GM19025 (cell line): ENCODE data around the gene CPPED1.
"Not testable (repeated sequence)": the region's sequence is repeated elsewhere in the genome, so short reads cannot be mapped to it uniquely, and the experiment has no call there.

Experiments used
- ATAC-seq: cut with Tn5 transposase; IDR thresholded peaks from one replicate; pipeline ENCODE4 v1.9.1; 2021; ENCODE audit warnings: mild to moderate bottlenecking, low read depth, moderate library complexity; ENCODE audit not compliant: unreplicated experiment

Gene CPPED1, protein sequence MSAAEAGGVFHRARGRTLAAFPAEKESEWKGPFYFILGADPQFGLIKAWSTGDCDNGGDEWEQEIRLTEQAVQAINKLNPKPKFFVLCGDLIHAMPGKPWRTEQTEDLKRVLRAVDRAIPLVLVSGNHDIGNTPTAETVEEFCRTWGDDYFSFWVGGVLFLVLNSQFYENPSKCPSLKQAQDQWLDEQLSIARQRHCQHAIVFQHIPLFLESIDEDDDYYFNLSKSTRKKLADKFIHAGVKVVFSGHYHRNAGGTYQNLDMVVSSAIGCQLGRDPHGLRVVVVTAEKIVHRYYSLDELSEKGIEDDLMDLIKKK

DNA sequence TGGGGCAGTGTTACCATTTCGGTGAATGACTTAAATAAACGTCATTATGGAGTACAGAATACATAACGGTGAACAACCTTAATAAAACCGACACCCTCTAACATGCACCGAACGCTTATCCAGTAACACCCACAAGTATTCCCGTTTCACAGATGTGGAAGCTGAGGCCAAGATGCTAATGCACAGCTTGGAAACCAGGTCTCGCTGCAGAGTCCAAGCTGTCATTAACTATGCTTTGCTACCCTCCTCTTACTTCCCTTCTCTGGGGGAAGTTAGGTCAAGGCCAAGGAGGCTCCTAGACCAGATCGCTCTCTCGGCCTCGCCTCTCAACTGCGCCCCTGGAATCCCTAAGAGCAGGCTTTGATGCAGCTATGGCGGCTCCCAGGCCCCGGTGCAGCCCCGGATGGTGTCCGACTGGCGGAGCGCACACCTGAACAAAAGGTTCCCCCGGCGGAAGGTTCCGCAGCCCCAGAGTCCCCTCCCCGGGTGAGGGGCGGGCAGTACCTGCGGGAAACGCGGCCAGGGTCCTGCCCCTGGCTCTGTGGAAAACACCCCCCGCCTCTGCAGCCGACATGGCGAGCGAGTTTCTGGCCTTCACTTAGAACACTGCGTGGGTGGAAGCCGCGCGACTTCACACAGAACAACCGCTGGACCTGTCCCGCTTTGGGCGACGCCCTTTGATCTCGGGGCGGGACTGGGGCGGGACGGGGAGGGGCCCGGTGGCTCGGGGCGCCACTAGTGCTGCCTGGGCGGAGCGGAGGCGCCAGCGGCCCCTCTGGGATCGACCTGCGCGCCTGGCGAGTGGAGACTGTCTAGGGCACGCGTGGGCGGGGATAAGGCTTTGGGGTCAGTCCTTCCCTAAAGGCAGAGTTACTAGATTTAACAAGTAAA is at the start of gene CPPED1:
TSS of gene CPPED1 (minus strand) at position 685 of the 891 bp plus-strand sequence. CDS start at position 574, 111 bp downstream.
- ATAC-seq, result peak; percentile 79

DNA sequence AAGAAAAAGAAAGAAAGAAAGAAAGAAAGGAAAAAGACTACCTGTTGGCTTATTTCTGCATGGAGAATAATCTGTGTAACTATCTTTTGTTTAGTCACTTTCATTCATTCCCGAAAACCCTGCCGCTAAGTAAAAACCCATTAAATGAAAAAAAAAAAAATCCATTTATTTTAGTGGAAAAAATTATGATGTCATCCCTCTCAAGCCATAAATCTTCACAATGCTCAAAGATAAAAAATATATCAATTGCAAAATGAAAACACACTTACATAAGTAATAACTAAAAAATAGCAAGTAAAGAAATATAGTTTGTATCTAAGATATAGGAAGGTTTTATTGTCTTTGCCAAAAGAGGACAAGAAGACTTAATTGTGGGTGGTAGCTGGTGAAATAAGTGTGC is 46.5 kb upstream of the CPPED1 start:
- no peak for ATAC-seq

DNA sequence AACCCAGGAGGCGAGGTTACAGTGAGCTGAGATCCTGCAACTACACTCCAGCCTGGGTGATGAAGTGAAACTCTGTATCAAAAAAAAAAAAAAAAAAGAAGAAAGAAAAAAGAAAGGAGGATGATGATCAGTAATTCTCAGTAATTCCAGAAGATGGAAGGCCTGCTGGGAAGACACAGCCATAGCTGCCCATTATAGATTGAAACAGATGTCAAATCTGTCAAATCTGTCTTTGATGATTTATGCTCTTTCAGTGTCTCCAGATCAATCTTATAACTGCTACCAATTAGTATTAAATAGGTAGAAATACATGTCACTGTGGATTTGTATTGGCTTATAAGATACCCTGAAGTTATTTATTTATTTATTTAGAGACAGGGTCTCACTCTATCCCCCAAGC is 42.9 kb upstream of the CPPED1 start:
- no peak for ATAC-seq

DNA sequence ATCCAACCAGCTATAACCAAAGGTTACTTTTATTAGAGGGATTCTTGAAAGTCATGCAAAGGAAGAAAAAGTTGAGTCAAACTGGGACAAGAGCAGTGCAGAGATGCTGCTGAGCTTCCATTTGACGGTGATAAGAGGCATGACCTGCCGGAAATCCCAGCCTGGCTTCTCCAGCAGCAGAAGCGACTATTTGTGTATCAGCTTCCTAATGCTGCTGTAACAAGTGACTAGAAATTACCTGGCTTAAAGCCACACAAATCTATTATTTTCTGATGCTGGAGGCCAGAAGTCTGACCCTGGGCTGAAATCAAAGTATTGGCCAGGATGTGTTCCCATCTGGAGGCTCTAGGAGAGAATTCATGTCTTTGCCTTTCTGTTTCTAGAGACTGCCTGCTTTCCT is 41.6 kb upstream of the CPPED1 start:
- no peak for ATAC-seq

DNA sequence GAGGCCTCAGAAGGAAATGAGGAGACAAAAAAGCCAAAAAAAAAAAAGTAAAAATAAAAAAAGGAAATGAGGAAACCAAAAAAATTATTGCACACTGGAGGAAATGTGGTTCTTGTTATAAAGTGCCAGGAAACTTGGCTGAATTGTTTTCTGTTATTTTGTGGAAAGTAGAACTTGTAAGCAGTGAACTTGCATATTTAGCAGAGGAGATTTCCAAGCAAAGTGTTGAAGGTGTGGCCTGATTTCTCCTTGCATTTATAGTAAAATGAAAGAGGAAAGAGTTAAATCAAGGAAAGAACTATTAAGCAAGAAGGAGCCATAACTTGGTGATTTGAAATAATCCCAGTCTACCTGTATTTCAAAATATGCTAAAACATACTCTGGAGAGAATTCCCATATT is 34.1 kb upstream of the CPPED1 start:
- no peak for ATAC-seq

DNA sequence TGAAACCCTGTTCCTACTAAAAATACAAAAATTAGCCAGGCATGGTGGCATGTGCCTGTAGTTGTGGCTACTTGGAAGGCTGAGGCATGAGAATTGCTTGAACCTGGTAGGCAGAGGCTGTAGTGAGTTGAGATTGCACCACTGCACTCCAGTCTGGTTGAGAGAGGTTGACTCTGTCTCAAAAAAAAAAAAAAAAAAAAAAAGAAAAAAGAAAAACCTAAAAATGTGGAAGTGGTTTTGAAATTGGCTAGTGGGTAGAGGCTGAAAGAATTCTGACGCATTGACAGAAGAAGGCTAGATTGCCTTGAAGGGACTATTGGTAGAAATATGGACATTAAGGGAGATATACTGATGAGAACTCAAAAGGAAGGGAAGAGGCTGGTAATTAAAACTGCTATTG is 33.6 kb upstream of the CPPED1 start:
- ATAC-seq, result no peak

DNA sequence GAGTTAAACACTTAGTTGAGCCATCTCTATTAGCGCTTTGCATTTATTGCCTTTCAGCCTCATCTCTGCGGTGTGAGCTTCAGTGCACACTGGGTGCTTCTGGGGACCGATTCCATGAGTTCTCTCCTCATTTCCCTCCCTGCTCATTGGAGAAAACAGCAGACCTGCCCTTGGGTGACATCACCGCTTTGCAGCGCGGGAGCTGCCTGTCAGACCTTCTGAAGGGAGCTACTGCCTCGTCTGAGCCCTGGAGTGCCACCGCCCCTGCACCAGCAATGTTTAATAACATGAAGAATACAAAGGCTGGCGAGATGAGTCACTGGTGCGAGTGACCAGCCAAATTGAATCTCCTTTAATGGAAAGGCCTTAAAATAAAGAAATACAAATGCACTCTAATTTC is 30.2 kb upstream of the CPPED1 start:
- no peak for ATAC-seq

DNA sequence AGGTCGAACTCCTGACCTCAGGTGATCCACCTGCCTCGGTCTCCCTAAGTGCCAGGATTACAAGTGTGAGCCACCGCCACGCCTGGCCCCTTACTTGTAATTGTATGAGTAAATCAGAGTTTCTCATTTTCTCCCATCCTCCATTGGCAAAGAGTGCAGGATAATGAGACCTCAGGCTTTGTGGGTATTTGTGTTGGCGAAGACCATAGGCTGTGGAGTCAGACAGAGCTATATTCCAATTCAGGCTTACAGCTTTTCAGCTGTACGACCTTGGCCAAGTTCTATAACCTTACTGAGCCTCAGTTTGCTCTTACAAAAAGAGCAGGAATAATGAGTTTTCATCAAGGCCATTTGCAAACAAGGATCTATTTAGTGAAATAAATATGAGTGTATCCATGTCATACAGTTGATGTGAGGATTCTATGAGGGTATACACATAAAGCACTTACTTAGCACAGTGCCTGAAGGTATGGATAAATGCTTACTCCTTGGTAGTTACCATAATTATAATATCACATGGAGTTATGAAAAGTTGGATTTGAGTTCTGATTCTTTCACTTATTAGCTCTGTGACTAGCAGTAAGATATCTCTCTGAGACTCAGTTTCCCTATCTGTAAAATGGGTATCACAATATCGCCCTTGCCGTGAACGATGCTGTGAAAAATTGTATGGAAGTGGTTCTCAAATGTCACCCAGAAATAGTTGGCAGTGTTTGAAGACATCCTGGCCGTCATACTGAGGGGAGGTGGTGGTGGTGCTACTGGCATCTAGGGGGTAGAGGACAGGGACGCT is 25.6 kb upstream of the CPPED1 start:
- no peak for ATAC-seq

DNA sequence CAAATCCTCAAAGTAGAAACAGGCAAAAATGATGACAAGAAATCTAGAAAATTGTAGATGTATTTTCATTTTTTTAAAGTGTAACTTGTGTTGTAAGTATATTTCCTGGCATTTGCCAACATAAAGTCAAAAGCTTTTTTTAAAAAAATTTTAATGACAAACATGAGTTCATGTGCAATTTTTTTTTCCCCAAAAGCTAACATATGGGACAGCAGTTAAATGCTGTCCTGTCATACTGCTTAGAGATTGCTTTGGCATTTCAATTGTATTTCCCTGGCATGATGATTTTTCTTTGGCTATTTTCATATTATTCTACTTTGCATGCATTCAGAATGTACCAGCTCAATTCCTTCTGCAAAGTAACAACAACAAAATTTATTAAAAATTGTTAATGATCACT is 24.5 kb upstream of the CPPED1 start:
- no peak for ATAC-seq

DNA sequence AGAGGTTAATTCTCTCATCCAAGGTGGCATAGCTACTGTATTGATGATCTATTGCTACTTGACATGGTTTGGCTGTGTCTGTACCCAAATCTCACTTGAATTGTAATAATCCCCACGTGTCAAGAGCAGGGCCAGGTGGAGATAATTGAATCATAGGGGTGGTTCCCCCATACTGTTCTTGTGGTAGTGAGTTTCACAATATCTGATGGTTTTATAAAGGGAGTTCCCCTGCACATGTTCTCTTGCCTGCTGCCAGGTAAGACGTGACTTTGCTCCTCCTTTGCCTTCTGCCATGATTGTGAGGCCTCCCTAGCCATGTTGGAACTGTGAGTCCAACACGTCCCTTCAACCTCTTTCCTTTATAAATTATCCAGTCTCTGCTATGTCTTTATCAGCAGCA is 22.9 kb upstream of the CPPED1 start:
- ATAC-seq, result no peak

DNA sequence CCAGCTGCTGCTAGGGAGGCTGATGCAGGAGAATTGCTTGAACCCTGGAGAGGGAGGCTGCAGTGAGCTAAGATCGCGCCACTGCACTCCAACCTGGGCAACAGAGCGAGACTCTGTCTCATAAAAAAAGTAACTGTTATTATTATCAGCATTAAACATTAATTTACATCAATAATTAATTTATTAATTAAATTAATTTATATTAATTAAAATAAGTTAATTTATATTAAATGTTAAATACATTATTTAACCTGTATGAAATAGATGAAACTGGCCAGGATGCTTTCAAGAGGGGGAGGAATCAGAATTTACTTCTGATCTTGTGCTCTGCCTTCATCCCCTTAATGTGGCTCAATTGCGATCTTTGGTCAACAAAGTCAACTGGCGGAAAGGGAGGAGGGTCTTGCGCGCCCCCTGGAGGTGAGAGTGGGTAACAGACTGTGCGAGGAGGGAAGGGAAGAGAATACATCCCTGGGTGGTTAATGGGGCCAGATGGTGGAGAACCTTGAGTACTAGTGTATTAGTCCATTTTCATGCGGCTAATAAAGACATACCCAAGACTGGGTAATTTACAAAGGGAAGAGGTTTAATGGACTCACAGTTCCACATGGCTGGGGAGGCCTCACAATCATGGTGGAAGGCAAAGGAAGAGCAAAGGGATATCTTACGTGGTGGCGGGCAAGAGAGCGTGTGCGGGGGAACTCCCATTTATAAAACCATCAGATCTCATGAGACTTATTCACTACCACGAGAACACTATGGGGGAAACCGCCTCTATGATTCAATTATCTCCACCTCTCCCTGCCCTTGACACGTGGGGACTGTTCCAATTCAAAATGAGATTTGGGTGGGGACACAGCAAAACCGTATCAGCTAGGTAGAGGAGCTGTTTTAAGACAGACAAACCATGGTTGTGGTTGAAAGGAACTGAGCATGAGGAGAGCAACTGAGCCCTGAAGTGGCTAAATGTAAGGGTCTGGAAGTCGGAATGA is 15.7 kb upstream of the CPPED1 start:
- no peak for ATAC-seq

DNA sequence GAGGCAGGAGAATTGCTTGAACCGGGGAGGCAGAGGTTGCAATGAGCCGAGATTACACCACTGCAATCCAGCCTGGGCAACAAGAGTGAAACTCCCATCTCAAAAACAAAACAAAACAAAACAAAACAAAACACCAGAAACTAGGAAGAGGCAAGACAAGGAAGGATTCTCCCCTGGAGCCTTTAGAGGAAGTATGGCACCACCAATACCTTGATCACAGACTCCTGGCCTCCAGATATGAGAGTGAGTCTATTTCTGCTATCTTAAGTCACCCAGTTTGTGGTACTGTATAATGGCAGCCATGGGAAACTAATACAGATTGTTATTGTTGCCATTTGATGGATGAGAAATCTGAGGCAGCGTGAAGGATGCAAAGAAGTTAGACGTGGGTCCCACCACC is 14.6 kb upstream of the CPPED1 start:
- ATAC-seq, result no peak

DNA sequence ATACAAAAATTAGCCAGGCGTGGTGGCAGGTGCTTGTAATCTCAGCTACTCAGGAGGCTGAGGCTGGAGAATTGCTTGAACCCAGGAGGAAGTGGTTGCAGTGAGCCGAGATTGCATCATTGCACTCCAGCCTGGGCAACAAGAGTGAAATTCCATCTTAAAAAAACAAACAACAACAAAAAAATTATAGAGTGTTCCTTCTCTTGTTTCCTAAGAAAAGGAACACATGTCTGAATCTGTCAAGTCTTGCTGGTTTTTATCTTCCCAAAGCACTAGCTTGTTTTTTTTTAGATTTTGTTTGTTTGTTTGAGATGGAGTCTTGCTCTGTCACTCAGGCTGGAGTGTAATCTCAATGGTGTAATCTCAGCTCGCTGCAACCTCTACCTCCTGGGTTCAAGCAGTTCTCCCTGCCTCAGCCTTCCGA is 13.1 kb upstream of the CPPED1 start:
- not testable (repeated sequence) for ATAC-seq

DNA sequence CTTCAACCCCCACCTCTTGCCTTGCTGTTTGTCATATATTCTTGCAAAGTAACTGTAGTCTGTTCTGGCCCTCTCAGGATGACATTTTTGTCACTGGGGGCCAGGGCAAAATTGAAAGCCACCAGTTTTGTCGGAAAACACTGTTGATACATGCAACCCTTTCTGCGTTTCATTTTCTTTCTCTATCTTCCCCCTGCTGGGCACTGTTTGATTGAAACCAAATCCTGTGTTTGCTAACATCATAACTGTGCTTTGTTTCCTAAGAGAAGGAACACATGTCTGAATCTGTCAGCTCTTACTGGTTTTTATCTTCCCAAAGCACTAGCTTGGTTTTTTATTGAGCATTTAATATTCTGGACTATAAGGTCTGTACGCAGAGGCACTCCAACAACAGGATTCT is 11.7 kb upstream of the CPPED1 start:
- ATAC-seq, result no peak

DNA sequence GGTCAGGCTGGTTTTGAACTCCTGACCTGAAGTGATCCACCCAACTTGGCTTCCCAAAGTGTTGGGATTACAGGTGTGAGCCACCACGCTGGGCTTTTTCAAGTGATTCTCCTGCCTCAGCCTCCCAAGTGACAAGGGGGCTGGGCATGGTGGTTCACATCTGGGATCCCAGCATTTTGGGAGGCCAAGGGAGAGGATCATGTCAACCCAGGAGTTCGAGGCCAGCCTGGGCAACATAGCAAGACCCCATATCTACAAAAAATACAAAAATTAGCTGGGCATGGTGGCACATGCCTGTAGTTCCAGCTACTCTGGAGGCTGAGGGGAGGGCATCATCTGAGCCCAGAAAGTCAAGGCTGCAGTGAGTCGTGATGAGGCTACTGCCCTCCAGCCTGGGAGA is 10.0 kb upstream of the CPPED1 start:
- ATAC-seq, result not testable (repeated sequence)

DNA sequence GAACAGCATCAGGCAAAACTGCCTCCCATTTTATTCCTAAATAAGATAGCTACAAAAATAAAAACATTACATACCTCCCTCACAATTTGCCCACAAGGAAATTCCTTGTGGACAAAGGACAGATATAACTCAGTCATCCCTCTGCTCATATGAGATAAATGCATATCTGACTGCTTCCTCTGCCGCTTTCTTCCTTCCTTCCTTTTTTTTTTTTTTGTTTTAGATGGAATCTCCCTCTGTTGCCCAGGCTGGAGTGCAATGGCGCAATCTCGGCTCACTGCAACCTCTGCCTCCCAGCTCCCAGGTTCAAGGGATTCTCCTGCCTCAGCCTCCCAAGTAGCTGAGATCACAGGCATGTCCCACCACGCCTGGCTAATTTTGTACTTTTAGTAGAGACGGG is 9.6 kb upstream of the CPPED1 start:
- ATAC-seq, result not testable (repeated sequence)

DNA sequence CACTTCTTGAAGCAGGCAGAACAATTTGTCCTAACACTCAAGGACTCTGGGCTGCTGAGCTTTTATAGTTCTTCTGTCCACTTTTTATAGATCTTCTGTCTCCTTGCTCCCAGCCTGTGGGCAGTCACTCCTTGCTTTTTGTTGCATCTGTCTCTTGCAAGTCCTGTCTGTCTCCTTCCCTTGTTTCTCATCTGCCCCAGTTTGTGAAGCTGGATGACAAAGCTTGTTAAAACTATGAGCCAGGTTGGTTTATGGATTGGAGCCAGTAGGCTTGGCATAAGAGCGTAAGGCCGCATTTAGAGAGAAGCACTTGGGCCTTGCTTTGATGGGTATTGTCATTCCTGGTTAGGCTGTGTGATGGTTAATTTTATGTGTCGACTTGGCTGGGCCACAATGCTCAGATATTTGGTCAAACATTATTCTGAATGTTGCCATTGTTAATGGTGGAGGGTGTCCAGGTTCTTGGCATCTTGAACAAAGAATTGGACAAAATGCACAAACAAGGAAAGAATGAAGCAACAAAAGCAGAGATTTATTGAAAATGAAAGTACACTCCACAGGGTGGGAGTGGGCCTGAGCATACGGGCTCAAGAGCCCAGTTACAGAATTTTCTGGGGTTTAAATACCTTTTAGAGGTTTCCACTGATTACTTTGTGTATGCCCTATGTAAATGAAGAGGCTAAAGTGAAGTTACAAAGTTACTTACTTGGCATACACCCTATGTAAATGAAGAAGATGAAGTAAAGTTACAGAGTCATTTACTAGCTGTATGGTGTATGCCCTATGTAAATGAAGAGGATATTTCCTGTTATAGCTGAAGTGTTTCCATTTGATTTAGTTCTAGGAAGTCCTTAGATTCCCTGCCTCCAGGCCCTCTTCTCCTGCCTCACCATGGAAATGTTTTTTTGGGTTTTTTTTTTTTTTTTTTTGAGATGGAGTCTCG is 8.0 kb upstream of the CPPED1 start:
- no peak for ATAC-seq

DNA sequence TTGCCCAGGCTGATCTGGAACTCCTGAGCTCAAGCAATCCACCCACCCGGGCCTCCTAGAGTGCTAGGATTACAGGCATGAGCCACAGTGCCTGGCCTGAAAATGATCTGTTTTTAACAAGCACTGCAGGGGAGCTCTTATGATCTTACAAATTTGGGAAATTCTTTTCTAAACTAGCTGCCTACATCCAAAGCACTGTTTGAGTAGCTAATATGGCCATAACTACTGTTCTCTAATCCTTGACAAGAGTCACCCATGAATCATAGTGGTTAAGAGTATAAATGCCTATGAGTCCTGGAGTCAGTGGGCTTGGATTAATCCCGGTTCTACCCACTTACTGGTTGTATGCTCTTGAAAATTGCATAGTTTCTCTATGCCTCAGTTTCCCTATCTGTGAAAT is 1.4 kb upstream of the CPPED1 start:
- ATAC-seq, result no peak

DNA sequence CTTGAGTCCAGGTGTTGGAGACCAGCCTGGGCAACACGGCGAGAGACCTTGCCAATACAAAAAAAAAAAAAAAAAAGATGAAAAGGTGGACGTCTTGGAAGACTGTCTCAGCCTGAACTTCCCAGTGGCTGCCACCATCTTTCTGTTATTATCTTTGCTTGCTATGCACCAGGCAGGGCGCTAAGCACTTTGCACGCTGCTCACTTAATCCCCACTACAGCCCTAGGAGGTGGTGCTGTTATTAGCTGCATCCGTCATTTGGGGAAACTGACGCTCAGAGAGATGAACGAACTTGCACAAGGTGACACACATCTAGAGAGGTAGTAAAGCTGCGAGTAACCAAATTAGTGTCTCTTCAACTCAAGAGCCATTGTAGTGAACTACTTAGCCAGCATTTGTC is 708 bp upstream of the CPPED1 start:
- no peak for ATAC-seq
